ENCODE measurements around the gene GNG12. TPM values are rescaled to one million over a fixed set of nuclear protein-coding genes. Genes with fewer than 3 reads are reported as not detected.
A peak's percentile ranks its signal among the peaks of the same experiment; 100 is the strongest.

Gene GNG12
- total RNA-seq, 1 donor from 2014 or later = 60.5 TPM

GRCh38 chr1:67843331-67843730, 10.1 kb upstream of the GNG12 start:
- DNase-seq (ENCODE audit: low read depth) = peak; percentile 32

- peak; percentile 68 for DNase-seq (ENCODE audit: low read depth)
Observed at GRCh38 chr1:67840449-67840848, 7.2 kb upstream of the GNG12 start.

- DNase-seq (ENCODE audit: low read depth) = no peak
Observed at GRCh38 chr1:67839826-67840225, 6.6 kb upstream of the GNG12 start.

GRCh38 chr1:67838180-67838910, 5.1 kb upstream of the GNG12 start:
- no peak for DNase-seq (ENCODE audit: low read depth)

- no peak for DNase-seq (ENCODE audit: low read depth)
Observed at GRCh38 chr1:67836769-67837168, 3.5 kb upstream of the GNG12 start.

- no peak for DNase-seq (ENCODE audit: low read depth)
Observed at GRCh38 chr1:67835663-67836452, 2.6 kb upstream of the GNG12 start.

GRCh38 chr1:67834246-67834877, 1.1 kb upstream of the GNG12 start:
- peak; percentile 13 for DNase-seq (ENCODE audit: low read depth)

- peak; percentile 70 for DNase-seq (ENCODE audit: low read depth)
Observed at GRCh38 chr1:67833602-67833940, 304 bp upstream of the GNG12 start.

GRCh38 chr1:67831850-67832513, 1.3 kb downstream of the GNG12 start:
- DNase-seq (ENCODE audit: low read depth) = peak; percentile 77

- DNase-seq (ENCODE audit: low read depth) = no peak
Observed at GRCh38 chr1:67830928-67831830, 2.1 kb downstream of the GNG12 start.

- no peak for DNase-seq (ENCODE audit: low read depth)
Observed at GRCh38 chr1:67830226-67830625, 3.0 kb downstream of the GNG12 start.

- DNase-seq (ENCODE audit: low read depth) = no peak
Observed at GRCh38 chr1:67827688-67828087, 5.6 kb downstream of the GNG12 start.

- DNase-seq (ENCODE audit: low read depth) = no peak
Observed at GRCh38 chr1:67825591-67825990, 7.7 kb downstream of the GNG12 start.

- no peak for DNase-seq (ENCODE audit: low read depth)
Observed at GRCh38 chr1:67824766-67825165, 8.5 kb downstream of the GNG12 start.

GRCh38 chr1:67823615-67824014, 9.7 kb downstream of the GNG12 start:
- DNase-seq (ENCODE audit: low read depth) = no peak

GRCh38 chr1:67821263-67821662, 12.0 kb downstream of the GNG12 start:
- no peak for DNase-seq (ENCODE audit: low read depth)

- DNase-seq (ENCODE audit: low read depth) = no peak
Observed at GRCh38 chr1:67818725-67819301, 14.5 kb downstream of the GNG12 start.

GRCh38 chr1:67818162-67818561, 15.1 kb downstream of the GNG12 start:
- DNase-seq (ENCODE audit: low read depth) = no peak

GRCh38 chr1:67817319-67817718, 15.9 kb downstream of the GNG12 start:
- DNase-seq (ENCODE audit: low read depth) = no peak

GRCh38 chr1:67816506-67816905, 16.8 kb downstream of the GNG12 start:
- DNase-seq (ENCODE audit: low read depth) = no peak
